Measurements from ENCODE around the gene CD84. TPM values are rescaled to one million over a fixed set of nuclear protein-coding genes. Genes with fewer than 3 reads are reported as not detected.

Gene CD84
- total RNA-seq: not detected in 2 replicates

GRCh38 chr1:160579216-160579701, at the start of gene CD84:
CD84 (minus strand) TSS chr1:160579496; CDS start chr1:160579437, 59 bp downstream.

GRCh38 chr1:160522622-160523345, 56.5 kb downstream of the CD84 start, which contains the start of gene SLAMF6:
SLAMF6 (minus strand) TSS chr1:160523255; CDS start chr1:160523192, 63 bp downstream.

Other genes starting within 250 kb of the CD84 start
- 114 and 125 TPM in 2 replicates for gene COPA, start 236.2 kb downstream of the CD84 start, total RNA-seq
- 71.8 and 79.2 TPM in 2 replicates for gene NCSTN, start 236.1 kb downstream of the CD84 start, total RNA-seq
- 0.13 TPM in 1 of 2 replicates, not detected in the other for gene NHLH1, start 212.4 kb downstream of the CD84 start, total RNA-seq
- not detected in 2 replicates for gene VANGL2, start 178.9 kb downstream of the CD84 start, total RNA-seq
- gene SLAMF6, start 56.2 kb downstream of the CD84 start, total RNA-seq: not detected in 2 replicates
- gene SLAMF1, start 67.5 kb upstream of the CD84 start, total RNA-seq: not detected in 2 replicates
- not detected in 2 replicates for gene CD48, start 132.3 kb upstream of the CD84 start, total RNA-seq
- gene SLAMF7, start 159.8 kb upstream of the CD84 start, total RNA-seq: not detected in 2 replicates
- gene LY9, start 216.7 kb upstream of the CD84 start, total RNA-seq: not detected in 2 replicates